Neutrophil (primary cell): ENCODE results near the gene SLC15A3.

Experiments
- H3K27ac ChIP-seq: fragments of 200-600 bp; sonication (generic); 2 replicates; pipeline ENCODE4 v1.5.1; 2016; ENCODE audit warnings: mild to moderate bottlenecking, moderate library complexity
- H3K27me3 ChIP-seq: fragments of 200-600 bp; sonication (generic); 2 replicates; pipeline ENCODE4 v1.6.0; 2016; ENCODE audit warnings: mild to moderate bottlenecking
- H3K36me3 ChIP-seq: fragments of 200-600 bp; sonication (generic); 2 replicates; pipeline ENCODE4 v1.5.1; 2017
- H3K4me1 ChIP-seq, 2 experiments: fragments of 200-600 bp in 1 of 2; sonication (generic) in 1 of 2; 1 replicate in 1 of 2; 2 replicates in 1 of 2; pipeline versions ENCODE4 v1.5.1 to v1.6.1; 2013 to 2016; ENCODE audit warnings: low read depth in 1 of 2, low read length in 1 of 2, mild to moderate bottlenecking in 1 of 2, moderate library complexity in 1 of 2; ENCODE audit not compliant: control insufficient read depth in 1 of 2, insufficient read depth in 1 of 2
- H3K4me3 ChIP-seq, 2 experiments: fragments of 200-600 bp in 1 of 2; sonication (generic) in 1 of 2; 1 replicate in 1 of 2; 2 replicates in 1 of 2; pipeline ENCODE4 v1.5.1; 2013 to 2016; ENCODE audit warnings: low read depth in 1 of 2, low read length in 1 of 2, mild to moderate bottlenecking in 1 of 2, moderate library complexity in 1 of 2
- H3K9me3 ChIP-seq: fragments of 200-600 bp; sonication (generic); 2 replicates; pipeline ENCODE4 v1.5.1; 2016
- TF ChIP-seq, protein P1 (sequence below): fragments of 200-600 bp; sonication (generic); IDR thresholded peaks from 2 replicates; pipeline ENCODE4 v1.5.1; 2016; ENCODE audit warnings: antibody characterized with exemption

SLC15A3 gene

DNA sequence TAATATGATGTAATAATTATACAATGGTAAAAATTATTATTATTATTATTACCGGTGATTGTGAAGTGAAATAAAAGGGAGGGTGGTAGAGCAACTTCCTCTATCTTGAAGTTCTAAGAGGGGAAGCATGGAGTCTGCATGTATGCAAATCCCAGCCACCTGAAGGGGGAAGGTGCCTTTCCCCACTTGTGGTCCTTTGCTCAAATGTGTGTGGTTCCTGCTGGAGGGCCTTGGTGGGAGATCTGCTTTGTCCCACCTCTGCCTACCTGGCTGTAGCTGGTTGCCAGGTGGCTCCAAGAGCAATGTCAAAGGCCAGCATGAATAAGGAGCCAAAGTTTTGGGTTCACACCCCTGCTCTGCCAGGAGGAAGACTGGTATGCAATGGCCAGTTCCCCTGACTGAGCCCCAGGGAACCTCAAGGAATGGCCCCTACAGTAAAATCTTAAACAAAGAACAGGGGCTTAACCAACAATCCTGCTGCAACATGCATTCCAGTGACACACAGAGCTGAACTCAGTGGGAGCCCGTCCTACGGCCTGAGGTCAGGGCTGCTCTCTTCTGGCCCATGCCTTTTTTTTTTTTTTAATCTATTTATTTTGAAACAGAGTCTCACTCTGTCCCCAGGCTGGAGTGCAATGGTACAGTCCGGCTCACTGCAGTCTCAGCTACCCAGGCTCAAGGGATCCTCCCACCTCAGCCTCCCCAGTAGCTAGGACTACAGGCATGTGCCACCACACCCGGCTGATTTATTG is 19.2 kb downstream of the SLC15A3 start:
- TF ChIP-seq, protein P1, sequence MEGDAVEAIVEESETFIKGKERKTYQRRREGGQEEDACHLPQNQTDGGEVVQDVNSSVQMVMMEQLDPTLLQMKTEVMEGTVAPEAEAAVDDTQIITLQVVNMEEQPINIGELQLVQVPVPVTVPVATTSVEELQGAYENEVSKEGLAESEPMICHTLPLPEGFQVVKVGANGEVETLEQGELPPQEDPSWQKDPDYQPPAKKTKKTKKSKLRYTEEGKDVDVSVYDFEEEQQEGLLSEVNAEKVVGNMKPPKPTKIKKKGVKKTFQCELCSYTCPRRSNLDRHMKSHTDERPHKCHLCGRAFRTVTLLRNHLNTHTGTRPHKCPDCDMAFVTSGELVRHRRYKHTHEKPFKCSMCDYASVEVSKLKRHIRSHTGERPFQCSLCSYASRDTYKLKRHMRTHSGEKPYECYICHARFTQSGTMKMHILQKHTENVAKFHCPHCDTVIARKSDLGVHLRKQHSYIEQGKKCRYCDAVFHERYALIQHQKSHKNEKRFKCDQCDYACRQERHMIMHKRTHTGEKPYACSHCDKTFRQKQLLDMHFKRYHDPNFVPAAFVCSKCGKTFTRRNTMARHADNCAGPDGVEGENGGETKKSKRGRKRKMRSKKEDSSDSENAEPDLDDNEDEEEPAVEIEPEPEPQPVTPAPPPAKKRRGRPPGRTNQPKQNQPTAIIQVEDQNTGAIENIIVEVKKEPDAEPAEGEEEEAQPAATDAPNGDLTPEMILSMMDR: no peak
- H3K4me3 ChIP-seq: no peak overlapping the region
- no peaks in the 10 kb centered on the region for H3K9me3 ChIP-seq
- no peak overlapping the region for H3K27ac ChIP-seq
- no peaks in the 10 kb centered on the region for H3K4me1 ChIP-seq
- peaks cover 21% of the 10 kb centered on the region for H3K36me3 ChIP-seq
- peaks cover 61% of the 10 kb centered on the region for H3K27me3 ChIP-seq

DNA sequence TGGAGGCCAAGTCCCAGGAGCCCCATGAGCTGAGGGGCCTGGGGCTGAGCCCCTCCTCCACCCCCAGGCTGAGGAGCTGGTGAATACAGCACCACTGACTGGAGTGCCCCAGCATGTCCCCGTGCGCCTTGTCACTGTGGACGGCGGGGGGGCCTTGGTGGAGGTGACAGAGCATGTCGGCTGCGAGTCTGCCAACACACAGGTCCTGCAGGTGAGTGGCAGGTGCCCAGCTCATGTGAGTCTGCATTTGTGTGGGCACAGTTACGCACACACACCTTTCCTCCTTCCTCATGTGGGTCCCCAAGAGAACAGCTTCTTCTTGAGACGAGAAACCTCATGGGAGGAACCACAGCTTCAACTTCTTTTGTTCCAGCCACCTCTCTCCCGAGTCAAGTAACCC is 20.1 kb downstream of the SLC15A3 start:
- Histone ChIP-seq H3K27ac (no peak overlapping the region), H3K4me1 (no peaks in the 10 kb centered on the region), H3K9me3 (no peaks in the 10 kb centered on the region), H3K27me3 (peaks cover 70% of the 10 kb centered on the region), H3K36me3 (peaks cover 12% of the 10 kb centered on the region), H3K4me3 (no peak overlapping the region)
- TF ChIP-seq, protein P1: no peak

DNA sequence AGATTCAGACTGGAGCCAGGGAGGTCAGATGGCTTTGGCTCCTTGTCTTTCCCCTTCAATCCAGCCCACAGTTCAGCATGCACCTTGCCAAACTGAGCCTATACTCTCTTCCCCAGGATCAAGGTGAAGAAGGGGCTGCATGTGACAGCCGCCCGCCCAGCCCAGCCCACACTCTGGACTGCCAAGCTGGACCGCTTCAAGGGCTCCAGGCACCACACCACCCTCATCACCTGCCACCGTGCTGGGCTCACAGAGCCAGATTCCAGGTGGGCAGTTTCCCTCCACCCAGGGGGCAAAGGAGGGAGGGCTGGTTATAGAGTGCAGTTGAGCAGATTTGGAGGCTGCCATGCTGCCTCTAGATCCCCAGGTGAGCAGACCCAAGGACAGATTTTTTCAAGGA is 21.6 kb downstream of the SLC15A3 start:
- no peak overlapping the region for H3K4me3 ChIP-seq
- H3K36me3 ChIP-seq: no peaks in the 10 kb centered on the region
- TF ChIP-seq, protein P1: no peak
- H3K27me3 ChIP-seq: peaks cover 85% of the 10 kb centered on the region
- H3K27ac ChIP-seq: no peak overlapping the region
- H3K9me3 ChIP-seq: no peaks in the 10 kb centered on the region
- no peaks in the 10 kb centered on the region for H3K4me1 ChIP-seq

DNA sequence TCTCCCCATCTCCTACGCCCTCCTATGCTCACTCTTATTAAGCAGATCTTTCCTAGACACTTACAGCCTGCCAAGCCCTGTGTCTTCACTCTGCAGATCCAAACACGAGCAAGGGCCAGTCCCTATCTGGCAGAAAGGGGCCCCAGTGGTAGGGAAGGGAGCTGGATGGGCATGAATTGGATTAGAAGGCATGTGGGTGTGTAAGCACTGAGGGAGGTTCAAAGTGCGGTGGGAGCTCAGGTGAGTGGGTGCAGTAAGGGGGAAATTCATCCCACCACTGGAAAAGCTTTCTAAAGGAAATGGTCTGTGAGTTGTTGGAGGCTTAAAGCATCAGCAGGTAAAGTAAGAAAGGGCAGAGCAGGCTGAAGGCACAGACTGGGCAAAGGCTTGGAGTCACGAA is 22.2 kb downstream of the SLC15A3 start:
- Histone ChIP-seq H3K9me3 (no peaks in the 10 kb centered on the region), H3K36me3 (no peaks in the 10 kb centered on the region), H3K27ac (no peak overlapping the region), H3K4me1 (no peaks in the 10 kb centered on the region), H3K4me3 (no peak overlapping the region), H3K27me3 (peaks cover 91% of the 10 kb centered on the region)
- TF ChIP-seq, protein P1: no peak

DNA sequence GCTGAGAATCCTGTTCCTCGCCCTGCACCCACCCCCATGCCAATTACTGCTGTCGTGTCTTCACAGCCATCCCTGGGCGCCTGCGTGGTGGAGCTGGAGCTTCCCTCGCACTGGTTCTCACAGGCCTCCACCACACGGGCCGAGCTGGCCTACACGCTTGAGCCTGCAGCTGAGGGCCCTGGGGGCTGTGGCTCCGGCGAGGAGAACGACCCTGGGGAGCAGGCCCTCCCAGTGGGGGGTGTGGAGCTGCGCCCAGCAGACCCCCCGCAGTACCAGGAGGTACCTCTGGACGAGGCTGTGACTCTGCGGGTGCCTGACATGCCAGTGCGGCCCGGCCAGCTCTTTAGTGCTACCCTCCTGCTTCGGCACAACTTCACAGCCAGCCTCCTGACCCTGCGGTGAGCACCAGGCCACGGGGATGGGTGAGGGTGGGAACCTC is 23.4 kb downstream of the SLC15A3 start:
- Histone ChIP-seq H3K27me3 (peaks cover 98% of the 10 kb centered on the region), H3K9me3 (no peaks in the 10 kb centered on the region), H3K4me3 (no peak overlapping the region), H3K4me1 (peaks cover 0 to 6% of the 10 kb centered on the region in 2 experiments), H3K36me3 (no peaks in the 10 kb centered on the region), H3K27ac (no peak overlapping the region)
- TF ChIP-seq, protein P1: no peak
